ENCODE measurements around the gene PKD2L1.

- TF ChIP-seq CTCF (IDR thresholded peaks at IDR 0.05 in 8 of 11, conservative IDR thresholded peaks at IDR 0.05 in 3 of 11) (no peak), POLR2A (IDR thresholded peaks at IDR 0.05) (no peak)
Observed at GRCh38 chr10:100293066-100293465, 37.0 kb downstream of the PKD2L1 start.

Data from spleen (tissue), 7 donors.